GM20000 (cell line): Measurements from ENCODE around the gene ARL15.
"Not testable (repeated sequence)": the region's sequence is repeated elsewhere in the genome, so short reads cannot be mapped to it uniquely, and the experiment has no call there.

Experiments
- DNase-seq: peaks from one replicate; pipeline ENCODE4 v3.0.0; 2012; ENCODE audit warnings: low spot score
- TF ChIP-seq, protein P1 (sequence below): IDR thresholded peaks from 2 replicates; pipeline ENCODE4 v1.5.1; 2012; ENCODE audit warnings: mild to moderate bottlenecking, control low read depth; ENCODE audit errors: extremely low read depth, missing control alignments

Gene ARL15

DNA sequence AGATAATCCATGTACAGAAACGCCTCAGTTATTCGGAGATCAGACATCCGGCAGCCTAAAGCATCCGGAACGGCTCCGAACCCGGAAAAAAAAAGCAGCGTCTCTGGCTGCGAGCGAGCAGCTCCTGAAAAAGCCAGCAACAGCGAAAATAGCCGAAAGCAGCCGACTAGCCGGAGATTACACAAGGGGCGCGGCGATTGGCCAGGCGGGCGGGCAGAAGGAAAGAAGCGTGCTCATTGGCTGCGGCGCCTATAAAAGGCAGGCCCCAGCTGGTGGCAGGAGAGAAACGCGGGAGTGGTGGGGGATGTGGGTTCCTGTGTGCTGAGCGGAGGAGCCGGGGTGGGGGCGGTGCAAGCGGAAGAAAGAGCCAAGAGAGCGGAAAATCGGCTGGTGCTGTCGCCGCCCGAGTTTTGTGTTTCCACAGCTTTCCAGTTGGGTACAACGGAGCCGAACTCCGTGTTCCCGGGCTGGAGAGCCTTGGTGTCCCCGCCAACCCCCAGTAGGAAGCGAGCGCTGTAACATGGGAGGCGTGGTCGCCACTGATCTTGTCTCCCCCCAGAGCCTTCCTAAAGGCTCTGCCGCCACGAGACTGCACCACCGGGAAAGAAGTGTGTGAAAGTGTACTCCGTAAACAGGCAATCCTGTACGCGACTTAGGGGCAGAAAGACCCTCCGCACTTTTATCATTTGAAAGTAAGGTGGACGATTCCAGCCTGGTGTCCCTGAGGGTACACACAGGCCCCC is at the start of gene ARL15:
TSS of gene ARL15 (minus strand) at position 141 of the 743 bp plus-strand sequence.
- TF ChIP-seq, protein P1, sequence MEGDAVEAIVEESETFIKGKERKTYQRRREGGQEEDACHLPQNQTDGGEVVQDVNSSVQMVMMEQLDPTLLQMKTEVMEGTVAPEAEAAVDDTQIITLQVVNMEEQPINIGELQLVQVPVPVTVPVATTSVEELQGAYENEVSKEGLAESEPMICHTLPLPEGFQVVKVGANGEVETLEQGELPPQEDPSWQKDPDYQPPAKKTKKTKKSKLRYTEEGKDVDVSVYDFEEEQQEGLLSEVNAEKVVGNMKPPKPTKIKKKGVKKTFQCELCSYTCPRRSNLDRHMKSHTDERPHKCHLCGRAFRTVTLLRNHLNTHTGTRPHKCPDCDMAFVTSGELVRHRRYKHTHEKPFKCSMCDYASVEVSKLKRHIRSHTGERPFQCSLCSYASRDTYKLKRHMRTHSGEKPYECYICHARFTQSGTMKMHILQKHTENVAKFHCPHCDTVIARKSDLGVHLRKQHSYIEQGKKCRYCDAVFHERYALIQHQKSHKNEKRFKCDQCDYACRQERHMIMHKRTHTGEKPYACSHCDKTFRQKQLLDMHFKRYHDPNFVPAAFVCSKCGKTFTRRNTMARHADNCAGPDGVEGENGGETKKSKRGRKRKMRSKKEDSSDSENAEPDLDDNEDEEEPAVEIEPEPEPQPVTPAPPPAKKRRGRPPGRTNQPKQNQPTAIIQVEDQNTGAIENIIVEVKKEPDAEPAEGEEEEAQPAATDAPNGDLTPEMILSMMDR: no peak
- peak; percentile 96 for DNase-seq

DNA sequence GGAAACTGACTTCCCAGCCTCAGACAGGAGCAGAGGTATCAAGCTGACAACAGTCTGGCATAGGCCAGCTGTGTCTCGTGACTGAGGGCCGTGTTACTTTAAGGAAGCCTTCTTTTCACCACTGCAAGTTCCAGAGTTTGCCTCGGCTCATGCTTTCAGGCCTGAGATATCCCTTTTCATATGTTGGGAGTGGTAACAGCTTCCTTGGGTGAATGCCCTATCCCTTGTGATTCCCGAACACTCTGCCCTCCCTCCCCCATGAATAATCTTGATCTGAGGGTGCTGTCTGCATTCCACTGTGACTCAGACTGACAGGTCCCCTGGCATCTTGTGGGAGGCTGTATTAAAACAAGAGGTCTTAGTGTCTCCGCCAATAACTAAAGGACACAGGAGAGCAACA is 49.7 kb upstream of the ARL15 start:
- TF ChIP-seq, protein P1: no peak
- no peak for DNase-seq

GRCh38 chr5:54357408-54358058 is 47.2 kb upstream of the ARL15 start:
- DNase-seq: no peak
- TF ChIP-seq, protein P1: no peak

DNA sequence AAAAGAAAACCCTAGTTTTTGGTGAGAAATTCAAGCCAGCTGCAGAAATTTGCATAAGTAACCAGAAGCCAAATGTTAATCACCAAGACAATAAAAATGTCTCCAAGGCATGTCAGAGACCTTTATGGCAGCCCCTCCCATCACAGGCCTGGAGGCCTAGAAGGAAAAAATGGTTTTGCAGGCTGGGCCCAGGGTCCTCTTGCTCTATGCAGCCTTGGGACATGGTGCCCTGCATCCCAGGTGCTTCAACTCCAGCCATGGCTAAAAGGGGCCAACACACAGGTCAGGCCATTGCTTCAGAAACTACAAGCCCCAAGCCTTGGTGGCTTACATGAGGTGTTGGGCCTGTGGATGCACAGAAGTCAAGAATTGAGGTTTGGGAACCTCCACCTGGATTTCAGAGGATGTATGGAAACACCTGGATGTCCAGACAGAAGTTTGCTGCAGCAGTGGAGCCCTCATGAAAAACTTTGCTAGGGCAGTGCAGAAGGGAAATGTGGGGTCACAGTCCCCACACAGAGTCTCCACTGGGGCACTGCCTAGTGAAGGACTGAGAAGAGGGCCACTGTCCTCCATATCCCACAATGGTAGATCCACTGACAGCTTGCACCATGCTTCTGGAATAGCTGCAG is 43.7 kb upstream of the ARL15 start:
- DNase-seq: not testable (repeated sequence)

- DNase-seq: not testable (repeated sequence)
These were observed 42.2 kb upstream of the ARL15 start for GRCh38 chr5:54352580-54352979.

DNA sequence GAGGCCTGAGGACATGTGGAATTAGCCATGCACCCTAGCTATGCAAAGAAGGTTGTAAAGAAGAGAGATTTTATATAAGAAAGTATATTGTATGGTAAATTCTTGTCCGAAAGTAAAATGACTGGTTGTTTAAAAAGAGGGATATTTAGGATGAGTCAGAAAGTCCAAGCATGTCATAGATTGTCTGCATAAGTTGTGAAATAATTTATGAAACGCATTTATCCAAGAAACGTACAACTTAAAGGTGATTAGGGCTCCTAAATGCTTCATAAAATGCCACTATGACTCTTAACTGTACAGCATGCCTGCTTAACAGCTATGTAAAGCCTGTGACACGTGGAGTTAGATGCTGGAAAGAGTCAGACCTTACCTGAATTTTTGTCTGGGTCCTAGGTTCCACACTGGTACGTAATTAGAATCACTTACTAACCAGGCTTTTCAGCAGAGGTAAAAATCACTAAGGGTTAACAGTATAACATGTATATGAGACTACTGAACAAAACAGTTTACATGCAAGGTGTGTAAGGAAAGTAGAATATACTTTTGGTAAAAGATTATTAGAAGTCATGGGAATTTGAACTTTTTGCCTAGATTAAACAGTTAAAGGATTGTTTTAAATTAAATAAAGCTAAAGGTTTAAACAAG is 37.0 kb upstream of the ARL15 start:
- TF ChIP-seq, protein P1: no peak
- DNase-seq: no peak

- TF ChIP-seq, protein P1: no peak
- no peak for DNase-seq
These were observed 34.3 kb upstream of the ARL15 start for GRCh38 chr5:54344653-54345052.

- TF ChIP-seq, protein P1: no peak
- DNase-seq: no peak
These were observed 31.6 kb upstream of the ARL15 start for GRCh38 chr5:54341971-54342370.
